Measurements from ENCODE around the gene TEPSIN. TPM values are rescaled to one million over a fixed set of nuclear protein-coding genes. Genes with fewer than 3 reads are reported as not detected.
A peak's percentile ranks its signal among the peaks of the same experiment; 100 is the strongest.

TEPSIN gene
- total and polyA plus RNA-seq, 2 of the 13 experiments (the other 11 are each of a cell fraction or from before 2014, with no cell fraction given): 16.1 to 18.8 TPM

DNA sequence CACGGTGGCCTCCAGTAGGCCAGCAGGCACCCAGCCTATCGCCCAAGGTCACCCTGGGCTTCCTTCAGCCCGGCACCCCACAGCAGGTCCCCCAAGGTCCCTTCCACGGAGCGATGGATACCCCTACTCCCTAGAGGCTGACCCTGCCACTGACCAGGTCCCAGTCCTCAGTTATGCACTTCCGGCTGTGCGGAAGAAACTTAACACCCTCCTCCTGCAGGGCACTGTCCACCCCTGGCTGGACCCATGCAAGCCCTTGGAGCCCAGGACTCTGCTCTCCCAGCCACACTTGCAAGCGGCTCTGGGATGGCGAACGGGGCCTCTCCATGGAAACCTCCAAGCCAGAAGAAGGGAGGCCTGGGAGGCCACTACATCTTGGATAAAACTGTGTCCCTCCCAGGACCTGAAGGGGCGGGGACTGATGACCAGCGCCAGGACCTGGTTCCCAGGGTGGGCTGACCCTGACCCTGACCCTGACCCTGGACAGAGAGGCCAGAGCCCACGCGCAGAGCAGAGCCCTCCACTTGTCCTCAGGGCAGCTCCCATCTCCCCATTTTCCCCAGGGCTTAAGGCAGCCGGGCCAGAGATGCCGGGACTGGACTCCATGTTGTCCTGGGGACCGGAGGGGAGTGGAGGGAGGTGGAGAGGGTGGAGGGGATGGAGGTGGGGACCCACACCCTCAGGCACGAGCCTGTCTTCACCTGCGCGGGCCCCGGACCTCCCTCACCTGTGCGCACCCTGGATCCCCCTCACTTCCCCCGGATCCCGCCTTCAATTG, 16.8 kb downstream of the TEPSIN start (continued):
- TF ChIP-seq, protein P1, sequence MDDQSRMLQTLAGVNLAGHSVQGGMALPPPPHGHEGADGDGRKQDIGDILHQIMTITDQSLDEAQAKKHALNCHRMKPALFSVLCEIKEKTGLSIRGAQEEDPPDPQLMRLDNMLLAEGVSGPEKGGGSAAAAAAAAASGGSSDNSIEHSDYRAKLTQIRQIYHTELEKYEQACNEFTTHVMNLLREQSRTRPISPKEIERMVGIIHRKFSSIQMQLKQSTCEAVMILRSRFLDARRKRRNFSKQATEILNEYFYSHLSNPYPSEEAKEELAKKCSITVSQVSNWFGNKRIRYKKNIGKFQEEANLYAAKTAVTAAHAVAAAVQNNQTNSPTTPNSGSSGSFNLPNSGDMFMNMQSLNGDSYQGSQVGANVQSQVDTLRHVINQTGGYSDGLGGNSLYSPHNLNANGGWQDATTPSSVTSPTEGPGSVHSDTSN (CRISPR knock-in tag; IDR thresholded peaks at IDR 0.05; ENCODE audit: borderline replicate concordance): no peak
- TF ChIP-seq ZNF619 (CRISPR knock-in tag; IDR thresholded peaks at IDR 0.05): no peak
- TF ChIP-seq SKI (IDR thresholded peaks at IDR 0.05; ENCODE audit: partially characterized antibody): no peak
- 0 out of 2 replicates have a peak, but pooled peaks have one; percentile 9 for TF ChIP-seq HIVEP1 (CRISPR knock-in tag; IDR thresholded peaks at IDR 0.05)
- TF ChIP-seq ZSCAN21 (CRISPR knock-in tag; IDR thresholded peaks at IDR 0.05; ENCODE audit: borderline replicate concordance): peak; percentile 44; the same call in 1 of the 2 replicates
- TF ChIP-seq NKX3-1 (CRISPR knock-in tag; IDR thresholded peaks at IDR 0.05): 0 out of 2 replicates have a peak, but pooled peaks have one; percentile 20
- no peak for TF ChIP-seq ZZZ3 (CRISPR knock-in tag; IDR thresholded peaks at IDR 0.05; ENCODE audit: borderline replicate concordance)
- no peak for TF ChIP-seq JUNB (CRISPR knock-in tag; IDR thresholded peaks at IDR 0.05; ENCODE audit: borderline replicate concordance)
- TF ChIP-seq, protein P2, sequence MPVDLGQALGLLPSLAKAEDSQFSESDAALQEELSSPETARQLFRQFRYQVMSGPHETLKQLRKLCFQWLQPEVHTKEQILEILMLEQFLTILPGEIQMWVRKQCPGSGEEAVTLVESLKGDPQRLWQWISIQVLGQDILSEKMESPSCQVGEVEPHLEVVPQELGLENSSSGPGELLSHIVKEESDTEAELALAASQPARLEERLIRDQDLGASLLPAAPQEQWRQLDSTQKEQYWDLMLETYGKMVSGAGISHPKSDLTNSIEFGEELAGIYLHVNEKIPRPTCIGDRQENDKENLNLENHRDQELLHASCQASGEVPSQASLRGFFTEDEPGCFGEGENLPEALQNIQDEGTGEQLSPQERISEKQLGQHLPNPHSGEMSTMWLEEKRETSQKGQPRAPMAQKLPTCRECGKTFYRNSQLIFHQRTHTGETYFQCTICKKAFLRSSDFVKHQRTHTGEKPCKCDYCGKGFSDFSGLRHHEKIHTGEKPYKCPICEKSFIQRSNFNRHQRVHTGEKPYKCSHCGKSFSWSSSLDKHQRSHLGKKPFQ (CRISPR knock-in tag; IDR thresholded peaks at IDR 0.05; ENCODE audit: insufficient replicate concordance): no peak
- TF ChIP-seq CREM (IDR thresholded peaks at IDR 0.05): no peak
- no peak for TF ChIP-seq CREM (CRISPR knock-in tag; IDR thresholded peaks at IDR 0.05)
- TF ChIP-seq, protein P3, sequence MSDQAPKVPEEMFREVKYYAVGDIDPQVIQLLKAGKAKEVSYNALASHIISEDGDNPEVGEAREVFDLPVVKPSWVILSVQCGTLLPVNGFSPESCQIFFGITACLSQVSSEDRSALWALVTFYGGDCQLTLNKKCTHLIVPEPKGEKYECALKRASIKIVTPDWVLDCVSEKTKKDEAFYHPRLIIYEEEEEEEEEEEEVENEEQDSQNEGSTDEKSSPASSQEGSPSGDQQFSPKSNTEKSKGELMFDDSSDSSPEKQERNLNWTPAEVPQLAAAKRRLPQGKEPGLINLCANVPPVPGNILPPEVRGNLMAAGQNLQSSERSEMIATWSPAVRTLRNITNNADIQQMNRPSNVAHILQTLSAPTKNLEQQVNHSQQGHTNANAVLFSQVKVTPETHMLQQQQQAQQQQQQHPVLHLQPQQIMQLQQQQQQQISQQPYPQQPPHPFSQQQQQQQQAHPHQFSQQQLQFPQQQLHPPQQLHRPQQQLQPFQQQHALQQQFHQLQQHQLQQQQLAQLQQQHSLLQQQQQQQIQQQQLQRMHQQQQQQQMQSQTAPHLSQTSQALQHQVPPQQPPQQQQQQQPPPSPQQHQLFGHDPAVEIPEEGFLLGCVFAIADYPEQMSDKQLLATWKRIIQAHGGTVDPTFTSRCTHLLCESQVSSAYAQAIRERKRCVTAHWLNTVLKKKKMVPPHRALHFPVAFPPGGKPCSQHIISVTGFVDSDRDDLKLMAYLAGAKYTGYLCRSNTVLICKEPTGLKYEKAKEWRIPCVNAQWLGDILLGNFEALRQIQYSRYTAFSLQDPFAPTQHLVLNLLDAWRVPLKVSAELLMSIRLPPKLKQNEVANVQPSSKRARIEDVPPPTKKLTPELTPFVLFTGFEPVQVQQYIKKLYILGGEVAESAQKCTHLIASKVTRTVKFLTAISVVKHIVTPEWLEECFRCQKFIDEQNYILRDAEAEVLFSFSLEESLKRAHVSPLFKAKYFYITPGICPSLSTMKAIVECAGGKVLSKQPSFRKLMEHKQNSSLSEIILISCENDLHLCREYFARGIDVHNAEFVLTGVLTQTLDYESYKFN (CRISPR knock-in tag; conservative IDR thresholded peaks at IDR 0.05): peak; percentile 32; the same call in 1 of the 2 replicates
- TF ChIP-seq, protein P4, sequence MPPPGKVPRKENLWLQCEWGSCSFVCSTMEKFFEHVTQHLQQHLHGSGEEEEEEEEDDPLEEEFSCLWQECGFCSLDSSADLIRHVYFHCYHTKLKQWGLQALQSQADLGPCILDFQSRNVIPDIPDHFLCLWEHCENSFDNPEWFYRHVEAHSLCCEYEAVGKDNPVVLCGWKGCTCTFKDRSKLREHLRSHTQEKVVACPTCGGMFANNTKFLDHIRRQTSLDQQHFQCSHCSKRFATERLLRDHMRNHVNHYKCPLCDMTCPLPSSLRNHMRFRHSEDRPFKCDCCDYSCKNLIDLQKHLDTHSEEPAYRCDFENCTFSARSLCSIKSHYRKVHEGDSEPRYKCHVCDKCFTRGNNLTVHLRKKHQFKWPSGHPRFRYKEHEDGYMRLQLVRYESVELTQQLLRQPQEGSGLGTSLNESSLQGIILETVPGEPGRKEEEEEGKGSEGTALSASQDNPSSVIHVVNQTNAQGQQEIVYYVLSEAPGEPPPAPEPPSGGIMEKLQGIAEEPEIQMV (CRISPR knock-in tag; IDR thresholded peaks at IDR 0.05; ENCODE audit: low read depth): peak; percentile 48
- TF ChIP-seq IKZF4 (CRISPR knock-in tag; IDR thresholded peaks at IDR 0.05; ENCODE audit: borderline replicate concordance, low read depth, not compliant biosample characterization): peak; percentile 33
- peak; percentile 56; the same call in 1 of the 2 replicates for TF ChIP-seq ZNF598 (CRISPR knock-in tag; IDR thresholded peaks at IDR 0.05; ENCODE audit: borderline replicate concordance)
- no peak for TF ChIP-seq FOSL2 (CRISPR knock-in tag; IDR thresholded peaks at IDR 0.05)
- TF ChIP-seq GABPA (IDR thresholded peaks at IDR 0.05; ENCODE audit: low read depth, low read length): no peak
- TF ChIP-seq GABPA (CRISPR knock-in tag; IDR thresholded peaks at IDR 0.05; ENCODE audit: low read depth): peak; percentile 62; the same call in 1 of the 2 replicates
- TF ChIP-seq RFX3 (CRISPR knock-in tag; IDR thresholded peaks at IDR 0.05): no peak
